Endothelial cell of umbilical vein (primary cell): Measurements from ENCODE around the gene CADPS. TPM values are rescaled to one million over a fixed set of nuclear protein-coding genes. Genes with fewer than 3 reads are reported as not detected.

Experiments used
- BruUV-seq: library from RNA; stranded (reverse); fragments of 400-500 nt; replicated peaks from 2 replicates; lab custom pipeline; 2021; lab: Mats Ljungman, UMichigan
- CTCF ChIA-PET: fragments of 300-600, 350-600 bp; sonication (Branson Sonifier 250); formaldehyde crosslinking; loops from one replicate; lab custom pipeline; 2021; ENCODE audit warnings: antibody characterized with exemption, inconsistent platforms; lab: Charles Lee
- POLR2A ChIA-PET: fragments of 300-600, 350-600 bp; sonication (Branson Sonifier 250); formaldehyde crosslinking; loops from one replicate; lab custom pipeline; 2021; ENCODE audit warnings: antibody characterized with exemption, inconsistent platforms; lab: Charles Lee
- DNase-seq: peaks from one replicate; pipeline ENCODE4 v3.0.0-alpha.2; 2011; ENCODE audit warnings: low read depth, low spot score
- FAIRE-seq: peaks from 2 replicates; lab custom pipeline; 2011; peaks lifted over from hg19 to GRCh38; lab: Jason Lieb, UNC
- H2AFZ ChIP-seq: 2 replicates; pipeline ENCODE4 v1.6.0; 2012; ENCODE audit warnings: low read depth, low read length, control low read depth, inconsistent platforms
- H3K27ac ChIP-seq: 2 replicates; pipeline ENCODE4 v1.5.1; 2011; ENCODE audit warnings: low read depth, mild to moderate bottlenecking, control low read depth, low read length, moderate library complexity; ENCODE audit not compliant: insufficient read depth
- H3K27me3 ChIP-seq, 2 experiments: 2 replicates each; pipeline versions ENCODE4 v1.6.0 to v1.6.1; 2011; ENCODE audit warnings: low read length in 2 of 2, mixed read lengths in 1 of 2; ENCODE audit not compliant: control insufficient read depth in 2 of 2, insufficient read depth in 2 of 2
- H3K36me3 ChIP-seq, 2 experiments: 2 replicates in 1 of 2; 3 replicates in 1 of 2; pipeline ENCODE4 v1.5.1; 2011; ENCODE audit warnings: low read length in 2 of 2, mild to moderate bottlenecking in 1 of 2, moderate library complexity in 1 of 2; ENCODE audit not compliant: control insufficient read depth in 2 of 2, insufficient read depth in 2 of 2; ENCODE audit errors: extremely low read depth in 1 of 2
- H3K4me1 ChIP-seq: 3 replicates; pipeline ENCODE4 v1.5.1; 2011; ENCODE audit warnings: mild to moderate bottlenecking, low read length; ENCODE audit not compliant: control insufficient read depth, insufficient read depth; ENCODE audit errors: extremely low read depth
- H3K4me2 ChIP-seq: 2 replicates; pipeline ENCODE4 v1.6.1; 2011; ENCODE audit warnings: low read length, control low read depth, mixed read lengths; ENCODE audit not compliant: insufficient read depth
- H3K4me3 ChIP-seq, 3 experiments: fragments of 200-600 bp in 1 of 3; sonication (generic), shearing (Covaris generic) in 1 of 3; replicated peaks in 1 of 3; 2 replicates each; pipeline ENCODE4 v1.5.1; 2011 to 2016; ENCODE audit warnings: control low read depth in 3 of 3, low read length in 3 of 3, mild to moderate bottlenecking in 2 of 3, inconsistent platforms in 1 of 3, low read depth in 1 of 3, moderate library complexity in 1 of 3; ENCODE audit not compliant: insufficient read depth in 1 of 3
- H3K79me2 ChIP-seq: 2 replicates; pipeline ENCODE4 v1.6.0; 2012; ENCODE audit warnings: low read length, inconsistent platforms; ENCODE audit not compliant: control insufficient read depth, insufficient read depth
- H3K9ac ChIP-seq: replicated peaks from 2 replicates; pipeline ENCODE3; 2011; ENCODE audit warnings: low read length, control low read depth; ENCODE audit not compliant: insufficient read depth; ENCODE audit errors: extremely low read depth
- H3K9me1 ChIP-seq: replicated peaks from 3 replicates; pipeline ENCODE4 v1.6.0; 2011; ENCODE audit warnings: mild to moderate bottlenecking, low read length; ENCODE audit not compliant: control insufficient read depth, insufficient read depth; ENCODE audit errors: extremely low read depth
- H3K9me3 ChIP-seq: replicated peaks from 2 replicates; pipeline ENCODE4 v1.5.1; 2012; ENCODE audit warnings: low read length, inconsistent platforms; ENCODE audit not compliant: control insufficient read depth, insufficient read depth
- H4K20me1 ChIP-seq: replicated peaks from 2 replicates; pipeline ENCODE3; 2011; ENCODE audit warnings: mild to moderate bottlenecking, low read length; ENCODE audit not compliant: control insufficient read depth, insufficient read depth; ENCODE audit errors: extremely low read depth
- CTCF ChIP-seq, 2 donors: IDR thresholded peaks; 1 replicate in 1 of 2; 2 replicates in 1 of 2; pipeline ENCODE4 v1.5.1; 2011; ENCODE audit warnings: low read length in 2 of 2, mild to moderate bottlenecking in 2 of 2, moderate library complexity in 2 of 2, control low read depth in 1 of 2, inconsistent platforms in 1 of 2, low read depth in 1 of 2; ENCODE audit not compliant: insufficient read depth in 1 of 2; ENCODE audit errors: extremely low read depth in 1 of 2
- EZH2 ChIP-seq: IDR thresholded peaks from 2 replicates; pipeline ENCODE4 v1.6.1; 2012; ENCODE audit warnings: borderline replicate concordance, low read depth, mild to moderate bottlenecking, moderate library complexity, low read length, inconsistent platforms; ENCODE audit not compliant: severe bottlenecking
- FOS ChIP-seq: IDR thresholded peaks from 2 replicates; pipeline ENCODE4 v1.6.1; 2011; ENCODE audit warnings: mild to moderate bottlenecking, low read length, moderate library complexity, borderline replicate concordance; ENCODE audit not compliant: insufficient read depth
- GATA2 ChIP-seq: IDR thresholded peaks from 2 replicates; pipeline ENCODE4 v1.7.0; 2011; ENCODE audit warnings: low read depth, mild to moderate bottlenecking, moderate library complexity, mixed read lengths, low read length; ENCODE audit not compliant: insufficient read length, insufficient read depth
- JUN ChIP-seq: IDR thresholded peaks from 2 replicates; pipeline ENCODE4 v1.6.1; 2011; ENCODE audit warnings: borderline replicate concordance, low read depth; ENCODE audit not compliant: insufficient read length, insufficient read depth
- MYC ChIP-seq: IDR thresholded peaks from one replicate; pipeline ENCODE4 v1.6.1; 2011; ENCODE audit warnings: mild to moderate bottlenecking, low read depth, low read length
- POLR2A ChIP-seq: IDR thresholded peaks from 2 replicates; pipeline ENCODE4 v1.6.1; 2012; ENCODE audit warnings: low read depth, mild to moderate bottlenecking, control low read depth, low read length
- POLR2AphosphoS5 ChIP-seq: IDR thresholded peaks from 2 replicates; pipeline ENCODE4 v1.6.1; 2012; ENCODE audit warnings: low read depth, mild to moderate bottlenecking, control low read depth, low read length, moderate library complexity; ENCODE audit not compliant: insufficient read depth
- dilution Hi-C: fragments of 300-500 bp; cut with MboI; formaldehyde crosslinking; loops from one replicate; pipeline ENCODE4 v1.15.0; 2019; ENCODE audit warnings: low sequenced_read_pairs; ENCODE audit not compliant: extremely low pct_ligation_motif_present
- intact Hi-C: fragments of 100-400 bp; cut with micrococcal nuclease; formaldehyde crosslinking; loops from one replicate; pipeline ENCODE4 v1.10.0; 2022
- polyA plus RNA-seq, 4 experiments: library from polyadenylated mRNA; depleted of rRNA in 3 of 4; stranded (reverse) in 3 of 4; unstranded in 1 of 4; fragments of >200 nt; gene quantifications; 2 replicates each; pipeline versions ENCODE4 v1.2.1 to v1.2.3, GENCODE V29; 2011 to 2012; ENCODE audit warnings: missing spikeins in 1 of 4
- total RNA-seq: library from RNA; stranded (reverse); gene quantifications from 2 replicates; pipeline ENCODE4 v1.2.3, GENCODE V29; 2021
- TF ChIP-seq, protein P1 (sequence below): IDR thresholded peaks from 2 replicates; pipeline ENCODE4 v1.6.1; 2011; ENCODE audit not compliant: insufficient read depth, insufficient read length

Gene CADPS
- total and polyA plus RNA-seq, 2 donors (not counting 3 experiments of a cell fraction or from before 2014, with no cell fraction given), result not detected

- Histone ChIP-seq H3K36me3 (no peaks in the 10 kb centered on the region), H2AFZ (no peak overlapping the region), H3K27me3 (no peaks in the 10 kb centered on the region), H3K4me3 (no peak overlapping the region), H4K20me1 (no peaks in the 10 kb centered on the region), H3K9me1 (no peaks in the 10 kb centered on the region), H3K4me1 (no peaks in the 10 kb centered on the region), H3K79me2 (no peaks in the 10 kb centered on the region), H3K9me3 (no peaks in the 10 kb centered on the region), H3K27ac (no peak overlapping the region), H3K4me2 (no peak overlapping the region), H3K9ac (no peak overlapping the region)
- ChIA-PET POLR2A (no interaction called here), CTCF (no interaction called here)
- no TSS peak for BruUV-seq
- no peak for FAIRE-seq
- intact Hi-C loops (no loop called here), dilution Hi-C loops (no loop called here)
- no peak for DNase-seq
- no peak for TF ChIP-seq FOS
- TF ChIP-seq GATA2, result no peak
- TF ChIP-seq, protein P1, sequence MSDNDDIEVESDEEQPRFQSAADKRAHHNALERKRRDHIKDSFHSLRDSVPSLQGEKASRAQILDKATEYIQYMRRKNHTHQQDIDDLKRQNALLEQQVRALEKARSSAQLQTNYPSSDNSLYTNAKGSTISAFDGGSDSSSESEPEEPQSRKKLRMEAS, result no peak
- no peak for TF ChIP-seq CTCF (IDR thresholded peaks at IDR 0.05; ENCODE audit: extremely low read depth in 1 of 2, insufficient read depth in 1 of 2, low read depth in 1 of 2, low read length in 2 of 2)
- no peak for TF ChIP-seq EZH2
- no peak for TF ChIP-seq JUN
- TF ChIP-seq POLR2AphosphoS5, result no peak
- no peak for TF ChIP-seq POLR2A
- no peak for TF ChIP-seq MYC
Measured at GRCh38 chr3:62705721-62706120, 169.5 kb downstream of the CADPS start.
